Caco-2 (cell line): ENCODE results near the gene TTI1. TPM values are rescaled to one million over a fixed set of nuclear protein-coding genes. Genes with fewer than 3 reads are reported as not detected.

Experiments
- BruUV-seq: library from RNA; stranded (reverse); fragments of 400-500 nt; replicated peaks from 2 replicates; lab custom pipeline; 2021; lab: Mats Ljungman, UMichigan
- CTCF ChIA-PET: fragments of 300-600 bp; sonication (Branson Sonifier 250); formaldehyde crosslinking; loops from one replicate; lab custom pipeline; 2022; ENCODE audit warnings: antibody characterized with exemption; lab: Charles Lee
- POLR2A ChIA-PET: fragments of 300-600 bp; sonication (Branson Sonifier 250); formaldehyde crosslinking; loops from one replicate; lab custom pipeline; 2022; ENCODE audit warnings: antibody characterized with exemption; lab: Charles Lee
- DNase-seq, 2 experiments: peaks; one replicate each; pipeline versions ENCODE4 v3.0.0 to v3.0.0-alpha.2; 2020 to 2022
- H3K27me3 ChIP-seq: replicated peaks from 2 replicates; pipeline ENCODE4 v1.6.0; 2011; ENCODE audit warnings: low read length; ENCODE audit not compliant: control insufficient read depth, insufficient read depth
- H3K36me3 ChIP-seq: 2 replicates; pipeline ENCODE4 v1.5.1; 2011; ENCODE audit warnings: low read length; ENCODE audit not compliant: control insufficient read depth, insufficient read depth
- H3K4me1 ChIP-seq: fragments of 250-450 bp; sonication (Bioruptor Pico); 2 replicates; pipeline ENCODE4 v1.5.1; 2020; ENCODE audit warnings: mild to moderate bottlenecking
- H3K4me3 ChIP-seq: 2 replicates; pipeline ENCODE4 v1.5.1; 2011; ENCODE audit warnings: low read depth, mild to moderate bottlenecking, control low read depth, low read length
- H3K9me3 ChIP-seq: fragments of 250-450 bp; sonication (Bioruptor Pico); 2 replicates; pipeline ENCODE4 v1.5.1; 2020; ENCODE audit warnings: mild to moderate bottlenecking, moderate library complexity
- H3K27ac Mint-ChIP-seq: one replicate; pipeline ENCODE4 v1.8.0; 2022; ENCODE audit warnings: mixed read lengths; ENCODE audit not compliant: unreplicated experiment
- H3K27me3 Mint-ChIP-seq: one replicate; pipeline ENCODE4 v1.8.0; 2022; ENCODE audit warnings: mixed read lengths; ENCODE audit not compliant: insufficient read depth, unreplicated experiment
- H3K36me3 Mint-ChIP-seq: one replicate; pipeline ENCODE4 v1.8.0; 2022; ENCODE audit warnings: mild to moderate bottlenecking, mixed read lengths; ENCODE audit not compliant: insufficient read depth, unreplicated experiment
- H3K4me1 Mint-ChIP-seq: one replicate; pipeline ENCODE4 v1.8.0; 2022; ENCODE audit warnings: low read depth, mixed read lengths; ENCODE audit not compliant: unreplicated experiment
- H3K4me3 Mint-ChIP-seq: one replicate; pipeline ENCODE4 v1.8.0; 2022; ENCODE audit warnings: mild to moderate bottlenecking, moderate library complexity, mixed read lengths; ENCODE audit not compliant: unreplicated experiment
- H3K9me3 Mint-ChIP-seq: one replicate; pipeline ENCODE4 v1.8.0; 2022; ENCODE audit warnings: mixed read lengths; ENCODE audit not compliant: unreplicated experiment
- intact Hi-C: fragments of 100-400 bp; cut with micrococcal nuclease; formaldehyde crosslinking; loops from one replicate; pipeline ENCODE4 v1.10.0; 2022; ENCODE audit not compliant: unreplicated experiment
- total RNA-seq: library from RNA; stranded (reverse); gene quantifications from 2 replicates; pipeline ENCODE4 v1.2.3, GENCODE V29; 2022
- TF ChIP-seq, protein P1 (sequence below), 2 experiments: fragments of 200-600 bp in 1 of 2; IDR thresholded peaks; 1 replicate in 1 of 2; 2 replicates in 1 of 2; pipeline versions ENCODE4 v1.5.1 to v1.8.0; 2011 to 2022; ENCODE audit warnings: antibody characterized with exemption in 1 of 2, control low read depth in 1 of 2, inconsistent platforms in 1 of 2, low read depth in 1 of 2, low read length in 1 of 2, mild to moderate bottlenecking in 1 of 2, moderate library complexity in 1 of 2; ENCODE audit not compliant: insufficient read depth in 1 of 2, severe bottlenecking in 1 of 2, unreplicated experiment in 1 of 2

Gene TTI1
- total RNA-seq, 1 experiment from 2014 or later, result 59.2 TPM

DNA sequence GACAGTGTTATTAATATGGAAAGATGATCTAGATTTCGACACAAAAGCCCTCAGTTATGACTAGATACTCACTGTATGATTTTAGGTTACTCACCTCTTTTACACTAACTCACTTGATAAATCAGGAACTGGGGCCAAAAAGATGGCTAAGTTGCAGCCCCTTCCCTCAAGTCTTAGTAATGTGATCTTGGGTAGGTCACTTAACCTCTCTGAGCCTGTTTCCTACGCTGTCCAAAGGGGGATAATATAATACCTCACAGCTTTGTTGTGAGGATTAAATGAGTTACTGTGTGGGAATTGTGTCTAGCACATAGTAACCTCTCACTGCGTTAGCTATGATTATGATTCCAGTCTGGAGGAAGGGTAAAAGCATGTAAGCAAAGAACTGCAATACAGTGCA lies 1.3 kb downstream of the TTI1 start:
- CTCF ChIA-PET, result interaction anchor here (2.0 to 2.3 kb wide), 2 partner anchors 41 to 189 kb away, joined by 7 to 8 read pairs; no protein-coding TSS in a partner anchor
- no TSS peak for BruUV-seq

DNA sequence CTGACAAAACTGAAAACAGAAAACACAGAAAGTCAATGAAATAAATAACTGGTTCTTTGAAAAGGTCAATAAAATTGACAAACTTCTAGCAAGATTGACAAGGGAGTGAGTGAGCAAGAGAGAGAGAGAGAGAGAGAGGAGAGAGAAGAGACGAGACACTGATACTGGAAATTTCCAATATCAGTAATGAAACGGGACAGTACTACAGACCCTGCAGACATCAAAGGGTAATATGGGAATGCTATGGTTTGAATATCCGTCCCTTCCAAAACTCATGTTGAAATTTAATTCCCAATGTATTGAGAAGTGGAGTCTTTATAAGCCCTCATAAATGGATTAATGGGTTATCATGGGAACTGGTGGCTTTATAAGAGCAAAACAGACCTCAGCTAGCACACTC lies 3.8 kb downstream of the TTI1 start:
- Histone ChIP-seq H3K4me1 (peaks cover 18% of the 10 kb centered on the region), H3K4me3 (no peak overlapping the region), H3K27me3 (no peaks in the 10 kb centered on the region), H3K36me3 (no peaks in the 10 kb centered on the region), H3K9me3 (no peaks in the 10 kb centered on the region)
- DNase-seq, result no peak
- no peak overlapping the region for H3K27ac Mint-ChIP-seq
- intact Hi-C loops, result no loop called here
- POLR2A ChIA-PET, result interaction anchor here (0.5 kb wide), 1 partner anchor 356 kb away, joined by 4 read pairs; no protein-coding TSS in a partner anchor
- H3K4me3 Mint-ChIP-seq, result no peak overlapping the region
- no TSS peak for BruUV-seq
- peaks cover 30% of the 10 kb centered on the region for H3K36me3 Mint-ChIP-seq
- H3K4me1 Mint-ChIP-seq, result peaks cover 25% of the 10 kb centered on the region
- H3K27me3 Mint-ChIP-seq, result no peaks in the 10 kb centered on the region
- CTCF ChIA-PET, result no interaction called here
- H3K9me3 Mint-ChIP-seq, result no peaks in the 10 kb centered on the region
- TF ChIP-seq, protein P1, sequence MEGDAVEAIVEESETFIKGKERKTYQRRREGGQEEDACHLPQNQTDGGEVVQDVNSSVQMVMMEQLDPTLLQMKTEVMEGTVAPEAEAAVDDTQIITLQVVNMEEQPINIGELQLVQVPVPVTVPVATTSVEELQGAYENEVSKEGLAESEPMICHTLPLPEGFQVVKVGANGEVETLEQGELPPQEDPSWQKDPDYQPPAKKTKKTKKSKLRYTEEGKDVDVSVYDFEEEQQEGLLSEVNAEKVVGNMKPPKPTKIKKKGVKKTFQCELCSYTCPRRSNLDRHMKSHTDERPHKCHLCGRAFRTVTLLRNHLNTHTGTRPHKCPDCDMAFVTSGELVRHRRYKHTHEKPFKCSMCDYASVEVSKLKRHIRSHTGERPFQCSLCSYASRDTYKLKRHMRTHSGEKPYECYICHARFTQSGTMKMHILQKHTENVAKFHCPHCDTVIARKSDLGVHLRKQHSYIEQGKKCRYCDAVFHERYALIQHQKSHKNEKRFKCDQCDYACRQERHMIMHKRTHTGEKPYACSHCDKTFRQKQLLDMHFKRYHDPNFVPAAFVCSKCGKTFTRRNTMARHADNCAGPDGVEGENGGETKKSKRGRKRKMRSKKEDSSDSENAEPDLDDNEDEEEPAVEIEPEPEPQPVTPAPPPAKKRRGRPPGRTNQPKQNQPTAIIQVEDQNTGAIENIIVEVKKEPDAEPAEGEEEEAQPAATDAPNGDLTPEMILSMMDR (IDR thresholded peaks at IDR 0.05; ENCODE audit: insufficient read depth in 1 of 2, low read depth in 1 of 2, low read length in 1 of 2, severe bottlenecking in 1 of 2, unreplicated experiment in 1 of 2), result no peak

More for the DNA sequence above, 1.3 kb downstream of the TTI1 start:
- TF ChIP-seq, protein P1 (IDR thresholded peaks at IDR 0.05; ENCODE audit: insufficient read depth in 1 of 2, low read depth in 1 of 2, low read length in 1 of 2, severe bottlenecking in 1 of 2, unreplicated experiment in 1 of 2), result no peak
- H3K36me3 ChIP-seq, result peaks cover 3% of the 10 kb centered on the region
- H3K4me1 ChIP-seq, result peaks cover 35% of the 10 kb centered on the region
- no peaks in the 10 kb centered on the region for H3K9me3 ChIP-seq
- intact Hi-C loops, result no loop called here
- H3K27ac Mint-ChIP-seq, result peak overlapping the region; percentile 97
- DNase-seq, result no peak
- H3K4me3 ChIP-seq, result peak overlapping the region; percentile 79
- peaks cover 36% of the 10 kb centered on the region for H3K4me1 Mint-ChIP-seq
- no peaks in the 10 kb centered on the region for H3K27me3 Mint-ChIP-seq
- no peaks in the 10 kb centered on the region for H3K9me3 Mint-ChIP-seq
- POLR2A ChIA-PET, result no interaction called here
- H3K27me3 ChIP-seq, result no peaks in the 10 kb centered on the region
- H3K4me3 Mint-ChIP-seq, result peak overlapping the region; percentile 95
- peaks cover 32% of the 10 kb centered on the region for H3K36me3 Mint-ChIP-seq

DNA sequence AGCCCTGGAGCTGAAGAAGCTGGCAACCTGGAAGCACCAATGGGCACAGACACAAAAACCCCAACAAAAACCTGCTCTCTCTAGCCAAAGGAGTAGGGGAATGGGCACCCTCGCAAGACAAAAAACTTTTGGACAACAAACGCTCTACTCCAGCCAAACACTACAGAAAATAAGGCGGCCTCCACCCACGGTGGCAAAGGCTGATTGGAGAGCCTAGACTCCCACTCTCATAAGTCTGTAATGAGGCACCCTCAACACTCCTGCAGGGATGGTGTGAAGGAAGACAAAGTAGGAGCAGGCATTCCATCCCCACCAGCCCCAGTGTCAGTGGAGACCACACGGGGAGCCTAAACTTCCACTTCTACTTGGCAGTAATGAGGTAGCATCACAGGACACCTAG lies 8.8 kb downstream of the TTI1 start:
- TF ChIP-seq, protein P1 (IDR thresholded peaks at IDR 0.05; ENCODE audit: insufficient read depth in 1 of 2, low read depth in 1 of 2, low read length in 1 of 2, severe bottlenecking in 1 of 2, unreplicated experiment in 1 of 2), result no peak

More for the DNA sequence above, 8.8 kb downstream of the TTI1 start:
- Mint-ChIP-seq H3K27me3 (no peaks in the 10 kb centered on the region), H3K4me3 (no peak overlapping the region), H3K36me3 (peaks cover 24% of the 10 kb centered on the region), H3K9me3 (peaks cover 2% of the 10 kb centered on the region), H3K27ac (no peak overlapping the region), H3K4me1 (peaks cover 9% of the 10 kb centered on the region)
- H3K4me1 ChIP-seq, result no peaks in the 10 kb centered on the region
- CTCF ChIA-PET, result no interaction called here
- intact Hi-C loops, result no loop called here
- BruUV-seq, result no TSS peak
- no peaks in the 10 kb centered on the region for H3K27me3 ChIP-seq
- POLR2A ChIA-PET, result no interaction called here
- H3K36me3 ChIP-seq, result peaks cover 4% of the 10 kb centered on the region; the same call in 1 of the 2 replicates
- 0 out of 2 replicates have a peak, but pooled peaks cover 4% of the 10 kb centered on the region for H3K9me3 ChIP-seq
- no peak for DNase-seq
- no peak overlapping the region for H3K4me3 ChIP-seq
